Body of pancreas (tissue), 4 donors: ENCODE results near the gene PDCD7. TPM values are rescaled to one million over a fixed set of nuclear protein-coding genes. Genes with fewer than 3 reads are reported as not detected.

Source experiments
- ATAC-seq: fragments of 150-250 bp; one replicate; pipeline ENCODE4 v1.9.1; 2016
- DNase-seq, 4 donors: peaks; one replicate each; pipeline ENCODE4 v3.0.0-alpha.2; 2019
- H3K27ac ChIP-seq, 4 donors: fragments of 200-600 bp; sonication (generic); 1 replicate in 3 of 4; 2 replicates in 1 of 4; pipeline versions ENCODE4 v1.5.1 to v1.6.1; 2016 to 2019; ENCODE audit warnings: mild to moderate bottlenecking in 1 of 4, mixed read lengths in 1 of 4, moderate library complexity in 1 of 4
- H3K27me3 ChIP-seq, 2 donors: fragments of 200-600 bp; sonication (generic); one replicate each; pipeline ENCODE4 v1.6.0; 2016; ENCODE audit warnings: mild to moderate bottlenecking in 1 of 2
- H3K36me3 ChIP-seq, 2 donors: fragments of 200-600 bp; sonication (generic); replicated peaks in 1 of 2; 2 replicates each; pipeline ENCODE4 v1.5.1; 2016; ENCODE audit warnings: low read depth in 2 of 2; ENCODE audit not compliant: insufficient read depth in 1 of 2
- H3K4me1 ChIP-seq: fragments of 200-600 bp; sonication (generic); one replicate; pipeline ENCODE4 v1.6.0; 2016
- H3K4me3 ChIP-seq, 2 donors: fragments of 200-600 bp; sonication (generic); 1 replicate in 1 of 2; 2 replicates in 1 of 2; pipeline ENCODE4 v1.5.1; 2016 to 2019
- H3K9me3 ChIP-seq, 3 donors: fragments of 200-600 bp; sonication (generic); 1 replicate in 2 of 3; 2 replicates in 1 of 3; pipeline ENCODE4 v1.5.1; 2016
- CTCF ChIP-seq, 7 experiments: fragments of 450-650 bp in 4 of 7; fragments of 200-600 bp in 3 of 7; sonication (generic) in 3 of 7; IDR thresholded peaks; one replicate each; pipeline ENCODE4 v1.5.1; 2016 to 2019; ENCODE audit warnings: antibody characterized with exemption in 7 of 7
- POLR2A ChIP-seq, 3 donors: fragments of 450-650 bp; IDR thresholded peaks; one replicate each; pipeline ENCODE4 v1.6.1; 2016; ENCODE audit warnings: antibody characterized with exemption in 3 of 3, mild to moderate bottlenecking in 2 of 3
- WGBS, 2 donors: methylation state at CpG; one replicate each; pipeline ENCODE4 v1.1.5; 2017; 5-methylcytosine and 5-hydroxymethylcytosine counted together
- intact Hi-C: fragments of 100-400 bp; cut with DNase I; formaldehyde crosslinking; loops from one replicate; pipeline ENCODE4 v1.15.1; 2023
- total RNA-seq, 2 donors: library from RNA; depleted of rRNA; stranded (reverse); fragments of >200 nt; gene quantifications; one replicate each; pipeline ENCODE4 v1.1.0, GENCODE V29; 2016

The PDCD7 gene
- total RNA-seq, 2 donors from 2014 or later = 18.2 to 35.6 TPM

- no peak for DNase-seq
- Histone ChIP-seq H3K27me3 (peaks cover 0 to 9% of the 10 kb centered on the region in 2 donors), H3K4me1 (peaks cover 10% of the 10 kb centered on the region), H3K27ac (no peak overlapping the region), H3K9me3 (no peaks in the 10 kb centered on the region), H3K36me3 (no peaks in the 10 kb centered on the region), H3K4me3 (no peak overlapping the region)
- no peak for ATAC-seq
- TF ChIP-seq CTCF (IDR thresholded peaks at IDR 0.05) = no peak
- no peak for TF ChIP-seq POLR2A (IDR thresholded peaks at IDR 0.05)
- 46 to 63% methylated on average over 4 to 5 of the region's 5 CpGs for WGBS, 2 donors
- intact Hi-C loops = no loop called here
Observed at GRCh38 chr15:65081758-65082157, 51.9 kb downstream of the PDCD7 start.

GRCh38 chr15:65081270-65081669 lies 52.3 kb downstream of the PDCD7 start:
- no peak for ATAC-seq

GRCh38 chr15:65079580-65079979 lies 54.0 kb downstream of the PDCD7 start:
- no peak for ATAC-seq
- DNase-seq = no peak
- intact Hi-C loops = no loop called here
- Histone ChIP-seq H3K9me3 (no peaks in the 10 kb centered on the region), H3K4me3 (no peak overlapping the region), H3K36me3 (no peaks in the 10 kb centered on the region), H3K27me3 (peaks cover 0 to 9% of the 10 kb centered on the region in 2 donors), H3K27ac (no peak overlapping the region), H3K4me1 (peaks cover 10% of the 10 kb centered on the region)
- no peak for TF ChIP-seq POLR2A (IDR thresholded peaks at IDR 0.05)
- TF ChIP-seq CTCF (IDR thresholded peaks at IDR 0.05) = no peak
- WGBS, 2 donors = 72 to 86% methylated on average over 5 of the region's 5 CpGs

More at GRCh38 chr15:65081270-65081669, 52.3 kb downstream of the PDCD7 start:
- Histone ChIP-seq H3K27me3 (peaks cover 0 to 9% of the 10 kb centered on the region in 2 donors), H3K9me3 (no peaks in the 10 kb centered on the region), H3K4me1 (peaks cover 10% of the 10 kb centered on the region), H3K4me3 (no peak overlapping the region), H3K36me3 (no peaks in the 10 kb centered on the region), H3K27ac (no peak overlapping the region)
- WGBS, 2 donors = 58% methylated on average over 6 of the region's 6 CpGs
- no peak for DNase-seq
- TF ChIP-seq POLR2A (IDR thresholded peaks at IDR 0.05) (no peak), CTCF (IDR thresholded peaks at IDR 0.05) (no peak)
- intact Hi-C loops = no loop called here

- intact Hi-C loops = no loop called here
- Histone ChIP-seq H3K36me3 (no peaks in the 10 kb centered on the region), H3K9me3 (no peaks in the 10 kb centered on the region), H3K4me3 (no peak overlapping the region), H3K4me1 (peaks cover 10% of the 10 kb centered on the region), H3K27ac (no peak overlapping the region), H3K27me3 (peaks cover 0 to 9% of the 10 kb centered on the region in 2 donors)
- DNase-seq = peak; percentile 58 to 70 (median 63)
- ATAC-seq = peak; percentile 77
- peak; percentile 19 to 55 (median 46) for TF ChIP-seq CTCF (IDR thresholded peaks at IDR 0.05)
- TF ChIP-seq POLR2A (IDR thresholded peaks at IDR 0.05) = no peak
- WGBS, 2 donors = 12% methylated on average over 23 of the region's 24 CpGs; no CpG with 5 or more reads in 1 of the 2 donors
Observed at GRCh38 chr15:65077981-65078352, 55.6 kb downstream of the PDCD7 start.

GRCh38 chr15:65077291-65077980 lies 56.2 kb downstream of the PDCD7 start:
- H3K4me3 ChIP-seq = no peak overlapping the region
- WGBS, 2 donors = 46% methylated on average over 82 of the region's 85 CpGs; no CpG with 5 or more reads in 1 of the 2 donors
- TF ChIP-seq CTCF (IDR thresholded peaks at IDR 0.05) (no peak), POLR2A (IDR thresholded peaks at IDR 0.05) (no peak)
- DNase-seq (no peak), ATAC-seq (no peak)
- no peaks in the 10 kb centered on the region for H3K36me3 ChIP-seq
- peaks cover 0 to 9% of the 10 kb centered on the region in 2 donors for H3K27me3 ChIP-seq
- peaks cover 10% of the 10 kb centered on the region for H3K4me1 ChIP-seq
- intact Hi-C loops = no loop called here
- H3K27ac ChIP-seq = no peak overlapping the region
- H3K9me3 ChIP-seq = no peaks in the 10 kb centered on the region
